AG04450 (cell line): ENCODE data around the gene NAPEPLD. TPM values are rescaled to one million over a fixed set of nuclear protein-coding genes. Genes with fewer than 3 reads are reported as not detected.
"Not testable (repeated sequence)": the region's sequence is repeated elsewhere in the genome, so short reads cannot be mapped to it uniquely, and the experiment has no call there.

ENCODE experiments used
- CTCF ChIA-PET: fragments of 300-600, 350-600 bp; formaldehyde crosslinking; extraction: SDS; loops from one replicate; lab custom pipeline; 2022; ENCODE audit warnings: antibody characterized with exemption, inconsistent platforms; lab: Charles Lee
- POLR2A ChIA-PET: fragments of 350-600 bp; formaldehyde crosslinking; extraction: SDS; loops from one replicate; lab custom pipeline; 2021; ENCODE audit warnings: antibody characterized with exemption, inconsistent platforms; lab: Yijun Ruan, JAX
- DNase-seq: peaks from one replicate; pipeline ENCODE4 v3.0.0-alpha.2; 2011; ENCODE audit warnings: low read depth, low spot score
- H3K27ac ChIP-seq: one replicate; pipeline ENCODE4 v1.5.1; 2012; ENCODE audit warnings: low read depth, low read length, control low read depth
- H3K27me3 ChIP-seq: one replicate; pipeline ENCODE4 v1.6.0; 2012; ENCODE audit warnings: low read length; ENCODE audit not compliant: control insufficient read depth, insufficient read depth
- H3K4me3 ChIP-seq: 2 replicates; pipeline ENCODE4 v1.5.1; 2011; ENCODE audit warnings: mild to moderate bottlenecking, low read depth, low read length, control low read depth
- H3K9me3 ChIP-seq: 2 replicates; pipeline ENCODE4 v1.5.1; 2012; ENCODE audit warnings: low read length; ENCODE audit not compliant: control insufficient read depth, insufficient read depth
- polyA plus RNA-seq: library from polyadenylated mRNA; depleted of rRNA; stranded (reverse); fragments of >200 nt; gene quantifications from 2 replicates; pipeline ENCODE4 v1.2.3, GENCODE V29; 2011
- TF ChIP-seq, protein P1 (sequence below): IDR thresholded peaks from 2 replicates; pipeline ENCODE4 v1.5.1; 2011; ENCODE audit warnings: low read depth, low read length, control low read depth, inconsistent platforms

NAPEPLD gene
- polyA plus RNA-seq, 1 experiment: 8.9 TPM

DNA sequence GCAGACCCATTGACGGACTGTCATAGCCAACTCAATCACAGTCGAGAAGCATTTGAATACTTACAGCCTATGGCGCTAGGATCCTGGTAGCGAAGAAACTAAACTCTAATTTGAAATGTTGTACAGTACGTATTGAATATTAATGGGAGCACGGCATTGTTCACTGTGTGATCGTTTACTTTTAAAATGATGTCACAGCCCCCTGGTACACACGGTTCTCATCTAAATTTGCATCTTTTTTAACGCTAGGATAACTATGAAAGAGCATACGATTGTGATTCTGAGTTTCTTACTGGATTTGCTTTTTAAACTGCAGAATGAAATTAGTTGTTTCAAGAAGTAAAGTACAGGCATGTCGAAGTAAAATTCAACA is 895 bp upstream of the NAPEPLD start:
- DNase-seq: no peak
- no peaks in the 10 kb centered on the region for H3K27me3 ChIP-seq
- peaks cover 4% of the 10 kb centered on the region; the same call in 1 of the 2 replicates for H3K9me3 ChIP-seq
- peak overlapping the region; percentile 83 for H3K4me3 ChIP-seq
- CTCF ChIA-PET: no interaction called here
- TF ChIP-seq, protein P1, sequence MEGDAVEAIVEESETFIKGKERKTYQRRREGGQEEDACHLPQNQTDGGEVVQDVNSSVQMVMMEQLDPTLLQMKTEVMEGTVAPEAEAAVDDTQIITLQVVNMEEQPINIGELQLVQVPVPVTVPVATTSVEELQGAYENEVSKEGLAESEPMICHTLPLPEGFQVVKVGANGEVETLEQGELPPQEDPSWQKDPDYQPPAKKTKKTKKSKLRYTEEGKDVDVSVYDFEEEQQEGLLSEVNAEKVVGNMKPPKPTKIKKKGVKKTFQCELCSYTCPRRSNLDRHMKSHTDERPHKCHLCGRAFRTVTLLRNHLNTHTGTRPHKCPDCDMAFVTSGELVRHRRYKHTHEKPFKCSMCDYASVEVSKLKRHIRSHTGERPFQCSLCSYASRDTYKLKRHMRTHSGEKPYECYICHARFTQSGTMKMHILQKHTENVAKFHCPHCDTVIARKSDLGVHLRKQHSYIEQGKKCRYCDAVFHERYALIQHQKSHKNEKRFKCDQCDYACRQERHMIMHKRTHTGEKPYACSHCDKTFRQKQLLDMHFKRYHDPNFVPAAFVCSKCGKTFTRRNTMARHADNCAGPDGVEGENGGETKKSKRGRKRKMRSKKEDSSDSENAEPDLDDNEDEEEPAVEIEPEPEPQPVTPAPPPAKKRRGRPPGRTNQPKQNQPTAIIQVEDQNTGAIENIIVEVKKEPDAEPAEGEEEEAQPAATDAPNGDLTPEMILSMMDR: no peak
- POLR2A ChIA-PET: interaction anchor here (1.5 kb wide), 1 partner anchor 75 kb away, joined by 11 read pairs; the partner anchor contains the start of genes ARMC10 and FBXL13
- no peak overlapping the region for H3K27ac ChIP-seq

DNA sequence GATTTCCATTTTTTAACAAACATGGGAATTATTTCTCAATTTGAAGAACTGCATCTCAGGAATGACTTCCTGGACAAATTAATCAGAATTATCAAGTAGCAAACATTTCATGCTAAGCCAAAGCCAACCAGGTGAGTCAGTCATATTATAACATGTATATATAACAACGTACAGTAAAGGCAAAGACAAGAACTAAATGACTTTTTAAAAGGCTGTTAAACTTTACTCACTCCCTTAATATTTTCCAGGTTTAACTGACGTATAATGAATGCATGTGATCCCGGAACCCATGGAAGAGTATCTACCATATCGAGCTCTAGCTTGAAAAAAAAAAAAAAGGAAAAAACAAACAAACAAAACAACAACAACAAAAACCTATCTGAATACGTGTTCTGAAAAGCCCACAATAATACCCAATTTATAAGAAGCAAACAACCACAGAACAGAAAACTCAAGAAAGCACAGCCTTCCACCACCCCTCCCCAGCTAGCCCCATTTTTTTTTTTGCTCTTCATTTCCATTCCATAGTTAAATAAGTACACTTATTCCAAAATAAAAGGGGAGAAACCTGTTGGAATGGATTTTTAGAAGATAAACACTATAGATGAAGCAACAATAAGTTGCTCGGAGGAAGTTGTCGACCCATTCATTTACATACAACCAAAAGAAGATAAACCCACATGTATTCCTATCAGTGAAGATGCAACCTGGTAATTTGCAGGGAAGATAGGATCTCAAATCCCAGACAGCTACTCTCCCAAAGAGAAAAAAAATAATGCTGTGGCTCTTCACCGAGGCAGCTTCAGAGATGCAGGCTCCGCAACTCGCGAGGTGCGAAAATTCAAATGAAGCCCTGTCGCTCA is 537 bp downstream of the NAPEPLD start:
- ChIA-PET POLR2A (interaction anchor here (1.5 kb wide), 1 partner anchor 74 kb away, joined by 11 read pairs; the partner anchor contains the start of genes ARMC10 and FBXL13), CTCF (interaction anchor here (0.6 kb wide), 2 partner anchors 56 to 605 kb away, joined by 3 read pairs; no protein-coding TSS in a partner anchor)
- Histone ChIP-seq H3K27ac (peak overlapping the region; percentile 77), H3K27me3 (no peaks in the 10 kb centered on the region), H3K4me3 (peak overlapping the region; percentile 83), H3K9me3 (peaks cover 4% of the 10 kb centered on the region; the same call in 1 of the 2 replicates)
- TF ChIP-seq, protein P1: no peak
- no peak for DNase-seq

DNA sequence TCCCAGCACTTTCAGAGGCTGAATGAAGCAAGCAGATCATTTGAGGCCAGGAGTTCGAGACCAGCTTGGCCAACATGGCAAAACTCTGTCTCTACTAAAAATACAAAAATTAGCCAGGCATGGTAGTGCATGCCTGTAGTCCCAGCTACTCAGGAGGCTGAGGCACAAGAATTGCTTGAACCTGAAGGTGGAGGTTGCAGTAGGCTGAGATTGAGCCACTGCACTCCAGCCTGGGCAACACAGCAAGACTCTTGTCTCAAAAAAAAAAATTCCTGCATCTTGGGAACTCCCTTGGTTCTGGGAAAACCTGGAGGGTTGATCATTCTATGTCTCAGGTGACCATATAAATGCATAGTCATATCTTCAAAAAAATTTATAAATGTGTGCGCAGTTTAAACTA is 4.1 kb downstream of the NAPEPLD start:
- H3K27me3 ChIP-seq, H3K27ac ChIP-seq, CTCF ChIA-PET, POLR2A ChIA-PET, H3K9me3 ChIP-seq, H3K4me3 ChIP-seq, DNase-seq: not testable (repeated sequence)

DNA sequence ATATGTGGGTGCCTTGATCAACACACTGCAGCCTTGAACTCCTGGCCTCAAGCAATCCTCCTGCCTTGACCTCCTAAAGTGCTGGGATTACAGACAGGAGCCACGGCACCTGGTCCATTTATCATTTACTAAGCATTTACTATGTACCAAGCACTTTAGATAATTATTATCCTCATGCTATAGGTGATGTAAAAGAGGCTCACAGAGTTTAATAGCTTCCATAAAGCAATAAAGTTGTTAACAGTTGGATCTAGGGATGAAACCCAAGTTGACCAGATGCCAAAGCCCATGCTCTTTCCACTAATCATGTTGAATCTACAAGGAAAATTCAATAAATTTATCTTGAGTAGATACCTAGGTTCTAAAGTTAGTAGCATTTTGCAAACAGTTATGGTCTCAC is 5.0 kb downstream of the NAPEPLD start:
- POLR2A ChIA-PET: no interaction called here
- no peaks in the 10 kb centered on the region for H3K9me3 ChIP-seq
- TF ChIP-seq, protein P1: no peak
- no peak overlapping the region for H3K4me3 ChIP-seq
- H3K27ac ChIP-seq: no peak overlapping the region
- DNase-seq: no peak
- H3K27me3 ChIP-seq: no peaks in the 10 kb centered on the region
- CTCF ChIA-PET: no interaction called here

DNA sequence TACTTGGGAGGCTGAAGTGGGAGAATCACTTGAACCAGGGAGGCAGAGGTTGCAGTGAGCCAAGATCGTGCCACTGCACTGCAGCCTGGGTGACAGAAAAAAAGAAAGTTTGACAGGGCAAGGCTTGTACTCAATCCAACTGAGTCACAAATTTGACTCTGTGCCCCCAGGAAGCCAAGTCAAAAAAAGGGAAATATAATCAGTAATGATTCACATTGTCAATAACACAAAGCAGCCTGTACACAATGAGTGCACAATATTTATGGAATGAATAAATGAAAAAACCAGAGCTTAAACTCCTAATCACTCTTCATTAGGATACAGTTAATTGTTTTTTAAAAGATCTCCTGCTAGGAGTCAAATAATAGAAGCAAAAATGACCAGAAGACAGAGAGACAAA is 6.4 kb downstream of the NAPEPLD start:
- Histone ChIP-seq H3K27ac (no peak overlapping the region), H3K27me3 (no peaks in the 10 kb centered on the region), H3K9me3 (no peaks in the 10 kb centered on the region), H3K4me3 (no peak overlapping the region)
- no peak for DNase-seq
- TF ChIP-seq, protein P1: no peak
- ChIA-PET CTCF (no interaction called here), POLR2A (no interaction called here)
